ENCODE results near the gene CALM1. TPM values are rescaled to one million over a fixed set of nuclear protein-coding genes. Genes with fewer than 3 reads are reported as not detected.

The CALM1 gene
- total RNA-seq, 1 experiment from 2014 or later: 373 TPM

DNA sequence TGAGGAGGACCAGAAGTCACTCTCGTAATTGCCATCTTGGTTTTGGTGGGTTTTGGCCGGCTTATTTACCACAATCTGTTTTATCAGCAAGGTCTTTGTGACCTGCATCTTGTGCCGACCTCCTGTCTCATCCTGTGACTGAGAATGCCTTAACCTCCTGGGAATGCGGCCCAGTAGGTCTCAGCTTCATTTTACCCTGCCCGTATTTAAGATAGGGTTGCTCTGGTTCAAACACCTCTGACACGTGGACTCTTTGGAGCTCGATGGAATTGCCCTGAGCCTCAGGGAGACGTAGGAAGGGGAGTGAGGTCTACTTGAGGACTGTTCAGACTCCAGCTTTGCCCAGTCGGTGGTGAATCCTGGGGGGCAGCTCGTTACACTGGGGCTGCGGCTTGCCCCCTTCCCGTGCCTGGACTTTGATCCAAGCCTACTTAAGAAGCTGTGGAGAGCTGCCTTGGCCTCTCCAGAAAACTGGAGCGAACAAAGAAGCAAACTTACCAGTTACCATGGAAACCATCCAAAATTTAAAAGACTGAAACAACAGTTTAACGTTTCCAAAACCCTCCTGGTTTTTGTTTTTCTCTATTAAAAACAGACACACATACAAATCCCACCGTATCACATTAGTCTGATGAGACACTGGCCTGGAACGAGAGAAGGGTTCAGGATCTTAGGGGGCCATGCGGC is 28.0 kb downstream of the CALM1 start:
- ATAC-seq (no peak), DNase-seq (ENCODE audit: low spot score) (no peak)
- no peaks in the 10 kb centered on the region for H3K9me3 Mint-ChIP-seq
- peaks cover 23% of the 10 kb centered on the region for H3K4me1 Mint-ChIP-seq
- ChIA-PET POLR2A (no interaction called here), CTCF (interaction anchor here (0.5 to 1.4 kb wide), 6 partner anchors 26 to 868 kb away, joined by 3 to 7 read pairs (median 4); no protein-coding TSS in a partner anchor)
- H3K4me3 Mint-ChIP-seq: no peak overlapping the region
- H3K27me3 Mint-ChIP-seq (ENCODE audit: low read depth): no peaks in the 10 kb centered on the region; the same call in 1 of the 2 replicates
- no peaks in the 10 kb centered on the region for H3K36me3 Mint-ChIP-seq
- H3K27ac Mint-ChIP-seq: no peak overlapping the region
- no peak for TF ChIP-seq SP1 (CRISPR knock-in tag; conservative IDR thresholded peaks at IDR 0.05)
- TF ChIP-seq, protein P1, sequence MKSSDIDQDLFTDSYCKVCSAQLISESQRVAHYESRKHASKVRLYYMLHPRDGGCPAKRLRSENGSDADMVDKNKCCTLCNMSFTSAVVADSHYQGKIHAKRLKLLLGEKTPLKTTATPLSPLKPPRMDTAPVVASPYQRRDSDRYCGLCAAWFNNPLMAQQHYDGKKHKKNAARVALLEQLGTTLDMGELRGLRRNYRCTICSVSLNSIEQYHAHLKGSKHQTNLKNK (CRISPR knock-in tag; IDR thresholded peaks at IDR 0.05): no peak

DNA sequence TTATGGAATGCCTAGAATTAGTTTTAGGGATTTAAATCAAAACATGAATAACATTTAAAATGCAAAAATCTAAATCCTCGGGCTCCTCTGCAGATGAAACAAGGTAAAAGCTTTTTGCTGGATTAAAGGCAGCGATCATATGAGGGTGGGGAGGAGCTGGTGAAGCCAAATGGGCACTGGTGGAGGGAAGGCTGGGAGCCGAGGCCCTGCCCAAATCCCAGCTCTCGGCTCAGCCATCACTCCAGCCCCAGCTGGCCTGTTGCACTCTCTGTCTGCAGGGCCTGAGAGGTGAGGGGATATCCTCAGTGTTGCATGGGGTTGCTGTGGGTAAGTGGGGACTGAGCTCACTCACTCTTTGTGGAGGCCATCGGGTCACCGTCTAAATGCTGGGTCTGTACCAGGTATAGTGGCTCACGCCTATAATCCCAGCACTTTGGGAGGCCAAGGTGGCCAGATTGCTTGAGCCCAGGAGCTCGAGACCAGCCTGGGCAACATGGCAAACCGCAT is 28.6 kb downstream of the CALM1 start:
- no peak overlapping the region for H3K27ac Mint-ChIP-seq
- no peak for TF ChIP-seq ZNF121 (CRISPR knock-in tag; IDR thresholded peaks at IDR 0.05)
- TF ChIP-seq TEAD1 (CRISPR knock-in tag; IDR thresholded peaks at IDR 0.05): no peak
- no peak for TF ChIP-seq HMGA2 (CRISPR knock-in tag; IDR thresholded peaks at IDR 0.05)
- TF ChIP-seq SMAD3 (CRISPR knock-in tag; IDR thresholded peaks at IDR 0.05; ENCODE audit: borderline replicate concordance): no peak
- no peak for TF ChIP-seq ELF4 (CRISPR knock-in tag; IDR thresholded peaks at IDR 0.05; ENCODE audit: low read depth)
- TF ChIP-seq, protein P2, sequence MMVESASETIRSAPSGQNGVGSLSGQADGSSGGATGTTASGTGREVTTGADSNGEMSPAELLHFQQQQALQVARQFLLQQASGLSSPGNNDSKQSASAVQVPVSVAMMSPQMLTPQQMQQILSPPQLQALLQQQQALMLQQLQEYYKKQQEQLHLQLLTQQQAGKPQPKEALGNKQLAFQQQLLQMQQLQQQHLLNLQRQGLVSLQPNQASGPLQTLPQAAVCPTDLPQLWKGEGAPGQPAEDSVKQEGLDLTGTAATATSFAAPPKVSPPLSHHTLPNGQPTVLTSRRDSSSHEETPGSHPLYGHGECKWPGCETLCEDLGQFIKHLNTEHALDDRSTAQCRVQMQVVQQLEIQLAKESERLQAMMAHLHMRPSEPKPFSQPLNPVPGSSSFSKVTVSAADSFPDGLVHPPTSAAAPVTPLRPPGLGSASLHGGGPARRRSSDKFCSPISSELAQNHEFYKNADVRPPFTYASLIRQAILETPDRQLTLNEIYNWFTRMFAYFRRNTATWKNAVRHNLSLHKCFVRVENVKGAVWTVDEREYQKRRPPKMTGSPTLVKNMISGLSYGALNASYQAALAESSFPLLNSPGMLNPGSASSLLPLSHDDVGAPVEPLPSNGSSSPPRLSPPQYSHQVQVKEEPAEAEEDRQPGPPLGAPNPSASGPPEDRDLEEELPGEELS (CRISPR knock-in tag; IDR thresholded peaks at IDR 0.05): no peak
- no peak for TF ChIP-seq NR3C1 (CRISPR knock-in tag; conservative IDR thresholded peaks at IDR 0.05; ENCODE audit: low read depth)
- TF ChIP-seq, protein P3, sequence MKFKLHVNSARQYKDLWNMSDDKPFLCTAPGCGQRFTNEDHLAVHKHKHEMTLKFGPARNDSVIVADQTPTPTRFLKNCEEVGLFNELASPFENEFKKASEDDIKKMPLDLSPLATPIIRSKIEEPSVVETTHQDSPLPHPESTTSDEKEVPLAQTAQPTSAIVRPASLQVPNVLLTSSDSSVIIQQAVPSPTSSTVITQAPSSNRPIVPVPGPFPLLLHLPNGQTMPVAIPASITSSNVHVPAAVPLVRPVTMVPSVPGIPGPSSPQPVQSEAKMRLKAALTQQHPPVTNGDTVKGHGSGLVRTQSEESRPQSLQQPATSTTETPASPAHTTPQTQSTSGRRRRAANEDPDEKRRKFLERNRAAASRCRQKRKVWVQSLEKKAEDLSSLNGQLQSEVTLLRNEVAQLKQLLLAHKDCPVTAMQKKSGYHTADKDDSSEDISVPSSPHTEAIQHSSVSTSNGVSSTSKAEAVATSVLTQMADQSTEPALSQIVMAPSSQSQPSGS (CRISPR knock-in tag; IDR thresholded peaks at IDR 0.05; ENCODE audit: borderline replicate concordance, low read depth): no peak
- no peak for TF ChIP-seq IRF2 (CRISPR knock-in tag; IDR thresholded peaks at IDR 0.05; ENCODE audit: borderline replicate concordance, low read depth)
- no peak for TF ChIP-seq ZNF396 (CRISPR knock-in tag; IDR thresholded peaks at IDR 0.05; ENCODE audit: borderline replicate concordance)
- TF ChIP-seq RELA (CRISPR knock-in tag; IDR thresholded peaks at IDR 0.05; ENCODE audit: borderline replicate concordance): no peak
- no peaks in the 10 kb centered on the region; the same call in 1 of the 2 replicates for H3K27me3 Mint-ChIP-seq (ENCODE audit: low read depth)
- H3K4me1 Mint-ChIP-seq: peaks cover 23% of the 10 kb centered on the region
- POLR2A ChIA-PET: no interaction called here
- H3K9me3 Mint-ChIP-seq: no peaks in the 10 kb centered on the region
- CTCF ChIA-PET: interaction anchor here (0.5 to 1.4 kb wide), 5 partner anchors 26 to 868 kb away, joined by 3 to 7 read pairs (median 4); no protein-coding TSS in a partner anchor
- DNase-seq (ENCODE audit: low spot score) (no peak), ATAC-seq (no peak)
- H3K36me3 Mint-ChIP-seq: no peaks in the 10 kb centered on the region
- H3K4me3 Mint-ChIP-seq: no peak overlapping the region

DNA sequence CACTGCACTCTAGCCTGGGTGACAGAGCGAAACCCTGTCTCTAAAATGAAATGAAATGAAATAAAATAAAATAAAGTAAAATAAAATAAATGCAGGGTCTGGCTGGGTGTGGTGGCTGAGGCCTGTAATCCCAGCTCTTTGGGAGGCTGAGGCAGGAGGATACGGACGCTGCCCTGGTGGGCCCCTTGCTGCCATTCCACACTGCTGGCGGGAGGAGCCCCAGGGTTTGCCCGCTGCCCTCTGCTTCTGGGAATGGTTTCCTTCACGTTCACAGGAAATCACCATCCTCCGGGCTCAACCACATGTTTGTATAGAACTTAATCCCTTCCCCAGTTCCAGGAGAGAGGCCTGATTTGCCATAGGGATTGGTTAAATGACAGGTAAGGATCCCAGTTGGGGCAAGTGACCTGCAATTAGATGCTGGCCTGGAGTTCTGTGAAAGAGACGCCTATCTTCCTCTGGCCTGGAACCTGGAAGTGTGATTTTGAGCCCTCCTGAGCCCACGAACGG is 29.3 kb downstream of the CALM1 start:
- ChIA-PET POLR2A (no interaction called here), CTCF (interaction anchor here (1.4 kb wide), 1 partner anchor 332 kb away, joined by 6 read pairs; no protein-coding TSS in a partner anchor)
- Mint-ChIP-seq H3K27ac (no peak overlapping the region), H3K4me3 (no peak overlapping the region), H3K9me3 (no peaks in the 10 kb centered on the region), H3K4me1 (peaks cover 23% of the 10 kb centered on the region), H3K36me3 (no peaks in the 10 kb centered on the region), H3K27me3 (ENCODE audit: low read depth) (no peaks in the 10 kb centered on the region; the same call in 1 of the 2 replicates)
- ATAC-seq: no peak
- no peak for DNase-seq (ENCODE audit: low spot score)
- TF ChIP-seq, protein P2 (CRISPR knock-in tag; IDR thresholded peaks at IDR 0.05): no peak
- TF ChIP-seq ZNF416 (CRISPR knock-in tag; IDR thresholded peaks at IDR 0.05): no peak
- TF ChIP-seq, protein P4, sequence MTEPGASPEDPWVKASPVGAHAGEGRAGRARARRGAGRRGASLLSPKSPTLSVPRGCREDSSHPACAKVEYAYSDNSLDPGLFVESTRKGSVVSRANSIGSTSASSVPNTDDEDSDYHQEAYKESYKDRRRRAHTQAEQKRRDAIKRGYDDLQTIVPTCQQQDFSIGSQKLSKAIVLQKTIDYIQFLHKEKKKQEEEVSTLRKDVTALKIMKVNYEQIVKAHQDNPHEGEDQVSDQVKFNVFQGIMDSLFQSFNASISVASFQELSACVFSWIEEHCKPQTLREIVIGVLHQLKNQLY (CRISPR knock-in tag; IDR thresholded peaks at IDR 0.05): no peak
- TF ChIP-seq, protein P5, sequence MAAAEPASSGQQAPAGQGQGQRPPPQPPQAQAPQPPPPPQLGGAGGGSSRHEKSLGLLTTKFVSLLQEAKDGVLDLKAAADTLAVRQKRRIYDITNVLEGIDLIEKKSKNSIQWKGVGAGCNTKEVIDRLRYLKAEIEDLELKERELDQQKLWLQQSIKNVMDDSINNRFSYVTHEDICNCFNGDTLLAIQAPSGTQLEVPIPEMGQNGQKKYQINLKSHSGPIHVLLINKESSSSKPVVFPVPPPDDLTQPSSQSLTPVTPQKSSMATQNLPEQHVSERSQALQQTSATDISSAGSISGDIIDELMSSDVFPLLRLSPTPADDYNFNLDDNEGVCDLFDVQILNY (CRISPR knock-in tag; IDR thresholded peaks at IDR 0.05): no peak
- TF ChIP-seq SP1 (CRISPR knock-in tag; conservative IDR thresholded peaks at IDR 0.05): no peak
- no peak for TF ChIP-seq FOXJ3 (CRISPR knock-in tag; IDR thresholded peaks at IDR 0.05; ENCODE audit: borderline replicate concordance)
- TF ChIP-seq, protein P6, sequence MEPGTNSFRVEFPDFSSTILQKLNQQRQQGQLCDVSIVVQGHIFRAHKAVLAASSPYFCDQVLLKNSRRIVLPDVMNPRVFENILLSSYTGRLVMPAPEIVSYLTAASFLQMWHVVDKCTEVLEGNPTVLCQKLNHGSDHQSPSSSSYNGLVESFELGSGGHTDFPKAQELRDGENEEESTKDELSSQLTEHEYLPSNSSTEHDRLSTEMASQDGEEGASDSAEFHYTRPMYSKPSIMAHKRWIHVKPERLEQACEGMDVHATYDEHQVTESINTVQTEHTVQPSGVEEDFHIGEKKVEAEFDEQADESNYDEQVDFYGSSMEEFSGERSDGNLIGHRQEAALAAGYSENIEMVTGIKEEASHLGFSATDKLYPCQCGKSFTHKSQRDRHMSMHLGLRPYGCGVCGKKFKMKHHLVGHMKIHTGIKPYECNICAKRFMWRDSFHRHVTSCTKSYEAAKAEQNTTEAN (CRISPR knock-in tag; IDR thresholded peaks at IDR 0.05): no peak
